Amniotic stem cell (primary cell): ENCODE results near the gene CTNNAL1.
"Not testable (repeated sequence)": the region's sequence is repeated elsewhere in the genome, so short reads cannot be mapped to it uniquely, and the experiment has no call there.

ENCODE experiments used
- DNase-seq: peaks from one replicate; lab custom pipeline; 2025; lab: John Stamatoyannopoulos, UW

CTNNAL1 gene

GRCh38 chr9:109012876-109013678 lies at the start of gene CTNNAL1:
TSS of gene CTNNAL1 (minus strand) at chr9:109013499. CDS start at chr9:109013442, 57 bp downstream.
- peak; percentile 68 for DNase-seq

- no peak for DNase-seq
Measured at GRCh38 chr9:109062543-109062942, 49.2 kb upstream of the CTNNAL1 start.

GRCh38 chr9:109060191-109060590 lies 46.9 kb upstream of the CTNNAL1 start:
- no peak for DNase-seq

- not testable (repeated sequence) for DNase-seq
Measured at GRCh38 chr9:109053121-109053520, 39.8 kb upstream of the CTNNAL1 start.

DNA sequence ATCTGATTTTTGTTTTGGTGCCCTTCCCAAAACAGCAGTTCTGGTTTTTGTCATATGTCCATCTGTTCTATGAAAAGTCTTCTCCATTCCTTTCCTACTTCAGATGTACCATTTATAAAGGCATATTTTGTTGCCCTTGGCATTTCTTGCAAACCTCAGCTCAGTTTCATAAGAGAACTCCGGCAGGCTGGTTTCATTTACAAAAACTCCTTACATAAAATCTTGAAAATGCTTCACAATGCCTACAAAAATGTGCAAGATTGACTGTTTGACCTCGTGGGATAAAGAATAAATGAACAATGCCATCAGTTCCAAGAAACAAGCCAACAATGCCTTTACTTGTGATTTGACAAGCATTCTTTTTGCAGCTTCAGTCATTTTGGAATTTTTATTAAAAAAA lies 39.1 kb upstream of the CTNNAL1 start:
- DNase-seq, result no peak

GRCh38 chr9:109051733-109052132 lies 38.4 kb upstream of the CTNNAL1 start:
- no peak for DNase-seq

DNA sequence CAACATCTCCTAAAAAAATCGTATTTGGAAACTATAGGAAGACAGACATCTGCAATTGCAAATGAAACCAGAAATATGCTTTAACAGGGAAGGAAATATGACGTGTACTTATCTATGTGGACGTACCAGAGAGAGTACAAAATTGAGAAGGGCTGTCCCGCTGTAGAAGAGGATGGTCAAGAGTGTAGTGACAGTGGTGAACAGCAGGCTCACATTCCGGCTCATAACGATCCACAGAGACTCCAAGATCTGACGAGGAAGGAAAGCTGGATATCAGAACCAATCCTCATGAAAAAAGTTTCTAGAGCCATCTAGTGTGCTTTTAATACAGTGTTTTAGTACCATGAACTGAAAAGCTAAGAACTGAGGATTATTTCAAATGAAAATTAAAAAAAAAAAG lies 37.1 kb upstream of the CTNNAL1 start:
- DNase-seq, result no peak

DNA sequence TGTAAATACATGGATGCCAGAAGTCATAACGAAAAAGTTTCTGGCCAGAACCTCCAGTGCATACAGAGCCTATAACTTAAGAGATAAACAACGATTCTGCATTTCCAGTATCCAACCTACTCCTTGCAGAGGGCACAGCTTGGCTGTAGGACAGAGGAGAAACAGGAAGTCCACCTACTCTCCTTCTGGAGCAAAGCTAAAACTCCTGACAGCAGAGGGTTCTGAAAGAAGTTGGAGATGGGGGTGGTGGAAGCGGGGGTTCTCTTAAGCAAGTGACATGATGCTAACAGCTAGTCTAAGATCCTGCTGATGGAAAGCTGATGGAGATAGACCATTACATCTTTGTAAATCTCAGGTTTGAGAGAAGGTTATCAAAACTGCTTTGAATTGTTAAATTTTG lies 35.5 kb upstream of the CTNNAL1 start:
- no peak for DNase-seq

GRCh38 chr9:109047259-109047658 lies 34.0 kb upstream of the CTNNAL1 start:
- DNase-seq, result no peak

DNA sequence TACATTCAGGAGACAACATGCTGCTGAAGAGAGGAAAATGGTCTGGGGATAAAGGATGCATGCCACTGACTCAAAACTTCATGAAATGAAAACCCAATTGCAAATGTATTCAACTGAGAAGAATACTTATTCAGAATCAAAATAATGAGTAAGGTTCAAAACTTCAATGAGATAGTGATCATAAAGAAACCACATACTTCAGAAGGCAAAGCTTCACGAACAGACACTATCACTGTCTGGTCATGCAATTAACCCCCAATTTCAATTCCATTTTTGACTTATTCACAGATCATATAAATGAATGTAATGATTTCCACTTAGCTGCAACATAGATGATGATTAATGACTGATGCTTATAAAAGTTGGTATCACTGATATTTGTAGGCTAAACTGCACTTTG lies 33.0 kb upstream of the CTNNAL1 start:
- DNase-seq, result no peak

DNA sequence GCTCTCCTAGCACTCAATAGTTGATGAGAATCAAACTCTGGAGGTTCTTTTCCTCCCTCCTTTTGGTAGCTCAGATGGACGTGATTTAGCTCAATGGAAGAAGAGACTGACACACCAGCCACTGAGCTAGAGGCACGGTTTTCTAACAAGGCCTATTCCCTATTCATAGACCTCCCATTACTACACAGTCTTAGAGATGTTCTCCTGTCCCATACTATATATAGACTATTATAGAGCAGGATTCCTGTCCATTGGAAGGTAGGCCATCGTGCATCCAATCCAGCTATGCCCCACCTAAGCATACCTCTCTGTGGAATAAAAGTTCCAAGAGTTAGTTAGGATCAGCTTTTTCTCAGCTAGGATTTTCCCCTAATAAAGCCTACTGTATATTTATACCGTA lies 30.3 kb upstream of the CTNNAL1 start:
- DNase-seq, result no peak

- no peak for DNase-seq
Measured at GRCh38 chr9:109040571-109040970, 27.3 kb upstream of the CTNNAL1 start.

- DNase-seq, result no peak
Measured at GRCh38 chr9:109039539-109039938, 26.2 kb upstream of the CTNNAL1 start.

DNA sequence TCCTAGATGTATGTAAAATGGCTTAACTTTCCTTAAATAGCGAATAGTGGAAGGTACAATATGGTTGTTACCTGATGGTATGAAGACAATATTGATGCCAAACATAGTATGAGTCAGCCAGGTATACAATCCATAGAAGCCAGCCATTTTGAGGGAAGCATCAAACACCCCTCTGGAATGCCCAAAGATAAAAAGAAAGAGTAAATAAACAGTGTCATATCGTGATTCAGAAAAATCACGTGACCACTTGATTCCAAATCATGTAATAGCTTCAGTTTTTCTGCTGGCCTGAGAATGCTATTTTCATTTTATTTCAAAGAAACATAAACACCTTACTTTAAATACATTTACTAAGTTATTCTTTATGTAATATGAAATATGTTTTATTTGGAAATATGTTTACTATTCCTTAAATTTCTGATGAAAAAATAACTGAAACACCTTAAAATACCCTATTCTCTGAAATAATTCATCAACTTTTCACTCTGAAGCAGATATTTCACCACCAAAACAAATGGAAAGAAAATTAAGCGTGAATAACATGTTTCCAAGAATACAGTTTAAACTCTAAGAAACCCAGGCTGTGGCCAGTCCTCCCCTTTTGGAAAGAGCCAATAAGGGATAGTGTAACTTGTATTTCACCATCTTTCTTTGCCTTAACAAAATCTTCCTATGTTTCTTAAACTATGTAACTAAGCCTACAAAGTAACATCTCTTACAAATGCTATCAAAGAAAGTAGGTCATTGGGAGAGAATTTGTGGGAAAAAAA lies 24.8 kb upstream of the CTNNAL1 start:
- DNase-seq, result no peak

GRCh38 chr9:109036744-109037680 lies 23.7 kb upstream of the CTNNAL1 start:
- DNase-seq, result no peak

GRCh38 chr9:109035684-109036423 lies 22.6 kb upstream of the CTNNAL1 start:
- peak; percentile 48 for DNase-seq

- DNase-seq, result no peak
Measured at GRCh38 chr9:109033941-109034700, 20.8 kb upstream of the CTNNAL1 start.

- no peak for DNase-seq
Measured at GRCh38 chr9:109031241-109031640, 17.9 kb upstream of the CTNNAL1 start.

DNA sequence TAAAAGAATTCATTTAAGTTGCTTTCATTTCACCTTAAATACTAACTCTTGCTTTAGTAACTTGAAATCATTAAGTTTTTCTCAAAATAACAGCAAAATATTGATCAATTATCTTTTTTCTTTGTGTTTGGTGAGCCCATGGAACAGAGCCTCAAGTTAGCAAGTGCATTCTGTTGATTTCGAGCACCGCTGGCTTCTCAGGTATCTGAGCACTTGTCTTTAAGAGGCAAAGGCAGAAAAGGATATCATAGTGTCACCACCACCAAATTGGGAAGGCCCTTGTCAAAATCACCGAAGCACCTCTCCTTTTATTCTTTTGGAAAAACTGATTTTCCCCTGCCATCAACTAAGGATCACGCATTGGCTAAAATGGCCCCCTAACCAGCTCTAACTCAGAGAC lies 17.1 kb upstream of the CTNNAL1 start:
- no peak for DNase-seq

- no peak for DNase-seq
Measured at GRCh38 chr9:109028457-109028856, 15.2 kb upstream of the CTNNAL1 start.

DNA sequence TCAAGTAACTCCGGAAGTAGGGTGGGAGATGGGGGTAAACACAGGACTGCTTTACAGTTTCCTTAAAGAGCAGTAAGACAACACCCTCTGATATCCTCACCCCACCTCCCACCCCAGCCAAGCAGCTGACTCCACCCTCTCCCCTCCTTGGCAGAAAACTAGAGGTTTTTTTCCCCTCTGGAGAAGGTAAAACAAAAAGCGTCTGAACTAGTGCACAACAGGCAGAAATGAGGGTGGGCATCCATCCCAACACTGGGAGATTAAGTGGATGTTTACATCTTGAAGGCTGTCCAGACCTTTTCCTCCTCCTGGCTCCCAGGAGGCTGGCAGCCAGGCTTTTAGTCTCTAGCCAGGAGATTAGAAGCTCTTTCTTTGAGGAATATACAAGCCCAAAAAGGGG lies 13.9 kb upstream of the CTNNAL1 start:
- no peak for DNase-seq
